Measurements from ENCODE around the gene LGMN.

GRCh38 chr14:92729634-92730358 is 18.6 kb downstream of the LGMN start:
- TF ChIP-seq UBTF (CRISPR knock-in tag; IDR thresholded peaks at IDR 0.05) (no peak), ZNF607 (CRISPR knock-in tag; IDR thresholded peaks at IDR 0.05; ENCODE audit: borderline replicate concordance) (no peak), KLF13 (CRISPR knock-in tag; IDR thresholded peaks at IDR 0.05) (no peak), BRD4 (CRISPR knock-in tag; IDR thresholded peaks at IDR 0.05) (no peak), SRY (CRISPR knock-in tag; IDR thresholded peaks at IDR 0.05) (no peak), CTCF (CRISPR knock-in tag; IDR thresholded peaks at IDR 0.05) (no peak), RXRA (CRISPR knock-in tag; IDR thresholded peaks at IDR 0.05) (no peak), MAZ (IDR thresholded peaks at IDR 0.05; ENCODE audit: borderline replicate concordance, low read depth, low read length) (no peak), MAZ (CRISPR knock-in tag; IDR thresholded peaks at IDR 0.05; ENCODE audit: low read depth) (no peak), ZBTB46 (CRISPR knock-in tag; IDR thresholded peaks at IDR 0.05; ENCODE audit: borderline replicate concordance) (no peak), EP300 (IDR thresholded peaks at IDR 0.05; ENCODE audit: low read depth in 2 of 2, low read length in 2 of 2) (no peak), EP300 (CRISPR knock-in tag; IDR thresholded peaks at IDR 0.05; ENCODE audit: borderline replicate concordance) (no peak), NFYB (CRISPR knock-in tag; IDR thresholded peaks at IDR 0.05) (no peak), SOX13 (IDR thresholded peaks at IDR 0.05) (no peak), SOX13 (CRISPR knock-in tag; conservative IDR thresholded peaks at IDR 0.05 in 1 of 2, IDR thresholded peaks at IDR 0.05 in 1 of 2) (no peak)
